NAMALWA (cell line): ENCODE data around the gene CSNK2A2.

Source experiments
- DNase-seq: peaks from one replicate; pipeline ENCODE4 v3.0.0-alpha.2; 2015; ENCODE audit warnings: low spot score

Gene CSNK2A2

GRCh38 chr16:58110571-58111301, 87.2 kb downstream of the CSNK2A2 start:
- DNase-seq: no peak

DNA sequence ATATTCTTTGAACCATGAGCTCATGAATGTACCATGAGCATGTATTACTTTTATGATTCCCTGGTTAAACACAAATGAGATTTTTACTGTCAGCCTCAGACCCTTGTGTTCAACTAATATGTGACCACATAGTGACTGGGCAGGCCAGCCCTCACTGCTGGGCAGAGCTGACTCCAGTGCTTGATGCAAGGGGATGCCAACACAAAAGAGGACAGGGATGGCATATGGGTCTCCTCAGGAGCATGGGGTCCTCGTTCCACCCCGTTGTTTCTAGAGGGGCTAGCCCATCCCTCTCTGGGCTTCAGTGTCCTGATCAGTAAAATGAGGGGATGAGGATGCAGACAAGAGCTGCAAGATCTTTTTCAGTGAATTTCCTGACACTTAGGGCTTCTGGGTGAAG, 88.0 kb downstream of the CSNK2A2 start:
- no peak for DNase-seq

DNA sequence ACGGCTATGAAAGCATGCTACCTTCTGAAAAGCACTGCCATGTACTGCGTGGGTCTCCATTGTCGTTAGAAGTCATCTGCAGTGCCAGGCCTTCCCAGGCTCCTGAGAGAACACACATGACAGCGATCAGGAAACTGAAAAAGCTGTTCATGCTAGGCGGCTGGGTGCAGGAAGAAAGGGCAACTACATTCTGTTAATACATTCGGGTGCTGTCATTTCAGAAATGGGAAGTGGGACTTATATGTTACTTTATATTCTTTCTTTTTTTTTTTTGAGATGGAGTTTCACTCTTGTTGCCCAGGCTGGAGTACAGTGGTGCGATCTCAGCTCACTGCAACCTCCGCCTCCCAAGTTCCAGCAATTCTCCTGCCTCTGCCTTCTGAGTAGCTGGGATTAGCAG, 88.6 kb downstream of the CSNK2A2 start:
- DNase-seq: no peak
